HEK293T (cell line): ENCODE measurements around the gene TPRA1.

ENCODE experiments used
- CTCF ChIA-PET: fragments of 350-600 bp; formaldehyde crosslinking; extraction: SDS; loops from one replicate; lab custom pipeline; 2021; ENCODE audit warnings: antibody characterized with exemption, inconsistent platforms; lab: Yijun Ruan, JAX
- POLR2A ChIA-PET: fragments of 350-600 bp; formaldehyde crosslinking; extraction: SDS; loops from one replicate; lab custom pipeline; 2020; ENCODE audit warnings: antibody characterized with exemption, inconsistent platforms; lab: Yijun Ruan, JAX
- DNase-seq: peaks from one replicate; pipeline ENCODE4 v3.0.0; 2012; ENCODE audit warnings: mixed read lengths; ENCODE audit errors: extremely low spot score
- ARNT ChIP-seq: fragments of 450-650 bp; IDR thresholded peaks from 2 replicates; pipeline ENCODE4 v1.6.1; 2017; ENCODE audit warnings: mild to moderate bottlenecking
- BHLHE40 ChIP-seq: fragments of 450-650 bp; IDR thresholded peaks from 2 replicates; pipeline ENCODE4 v1.6.1; 2016; ENCODE audit warnings: mild to moderate bottlenecking, moderate library complexity, borderline replicate concordance
- CTBP1 ChIP-seq: fragments of 450-650 bp; IDR thresholded peaks from 2 replicates; pipeline ENCODE4 v1.6.1; 2016; ENCODE audit warnings: borderline replicate concordance
- ELF4 ChIP-seq: fragments of 450-650 bp; IDR thresholded peaks from 2 replicates; pipeline ENCODE4 v1.6.1; 2017; ENCODE audit warnings: antibody characterized with exemption
- FOXA1 ChIP-seq: fragments of 450-650 bp; IDR thresholded peaks from 2 replicates; pipeline ENCODE4 v1.6.1; 2016; ENCODE audit warnings: mild to moderate bottlenecking
- FOXK2 ChIP-seq: fragments of 450-650 bp; IDR thresholded peaks from 2 replicates; pipeline ENCODE4 v1.6.1; 2016; ENCODE audit warnings: mild to moderate bottlenecking
- FOXM1 ChIP-seq: fragments of 450-650 bp; IDR thresholded peaks from 2 replicates; pipeline ENCODE4 v1.6.1; 2017; ENCODE audit warnings: mild to moderate bottlenecking, borderline replicate concordance
- HDGF ChIP-seq: fragments of 450-650 bp; IDR thresholded peaks from 2 replicates; pipeline ENCODE4 v1.6.1; 2017; ENCODE audit warnings: antibody characterized with exemption, borderline replicate concordance
- L3MBTL2 ChIP-seq: fragments of 450-650 bp; conservative IDR thresholded peaks from 2 replicates; pipeline ENCODE4 v1.6.1; 2016; ENCODE audit warnings: mild to moderate bottlenecking
- LEF1 ChIP-seq: fragments of 450-650 bp; IDR thresholded peaks from 2 replicates; pipeline ENCODE4 v1.6.1; 2017; ENCODE audit warnings: mild to moderate bottlenecking, borderline replicate concordance
- NFRKB ChIP-seq: fragments of 450-650 bp; IDR thresholded peaks from 2 replicates; pipeline ENCODE4 v1.6.1; 2016; ENCODE audit warnings: mild to moderate bottlenecking, moderate library complexity
- SP1 ChIP-seq: fragments of 450-650 bp; IDR thresholded peaks from 2 replicates; pipeline ENCODE4 v1.6.1; 2017
- SUZ12 ChIP-seq: fragments of 450-650 bp; IDR thresholded peaks from 2 replicates; pipeline ENCODE4 v1.6.1; 2016; ENCODE audit warnings: mild to moderate bottlenecking
- TARDBP ChIP-seq: fragments of 450-650 bp; IDR thresholded peaks from 2 replicates; pipeline ENCODE4 v1.6.1; 2016
- ZNF384 ChIP-seq: fragments of 450-650 bp; IDR thresholded peaks from 2 replicates; pipeline ENCODE4 v1.6.1; 2016
- TF ChIP-seq, protein P1 (sequence below): fragments of 450-650 bp; IDR thresholded peaks from 2 replicates; pipeline ENCODE4 v1.6.1; 2016

TPRA1 gene

GRCh38 chr3:127536830-127537812, 53.4 kb downstream of the TPRA1 start:
- CTCF ChIA-PET = interaction anchor here (1.1 kb wide), 1 partner anchor 8 kb away, joined by 6 read pairs; no protein-coding TSS in a partner anchor
- POLR2A ChIA-PET = no interaction called here
- DNase-seq = no peak
- TF ChIP-seq TARDBP = no peak
- TF ChIP-seq FOXK2 = no peak
- TF ChIP-seq, protein P1, sequence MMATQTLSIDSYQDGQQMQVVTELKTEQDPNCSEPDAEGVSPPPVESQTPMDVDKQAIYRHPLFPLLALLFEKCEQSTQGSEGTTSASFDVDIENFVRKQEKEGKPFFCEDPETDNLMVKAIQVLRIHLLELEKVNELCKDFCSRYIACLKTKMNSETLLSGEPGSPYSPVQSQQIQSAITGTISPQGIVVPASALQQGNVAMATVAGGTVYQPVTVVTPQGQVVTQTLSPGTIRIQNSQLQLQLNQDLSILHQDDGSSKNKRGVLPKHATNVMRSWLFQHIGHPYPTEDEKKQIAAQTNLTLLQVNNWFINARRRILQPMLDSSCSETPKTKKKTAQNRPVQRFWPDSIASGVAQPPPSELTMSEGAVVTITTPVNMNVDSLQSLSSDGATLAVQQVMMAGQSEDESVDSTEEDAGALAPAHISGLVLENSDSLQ = no peak
- no peak for TF ChIP-seq FOXM1
- no peak for TF ChIP-seq NFRKB
- TF ChIP-seq HDGF = no peak
- TF ChIP-seq SP1 = no peak
- no peak for TF ChIP-seq BHLHE40
- TF ChIP-seq SUZ12 = no peak
- no peak for TF ChIP-seq LEF1
- no peak for TF ChIP-seq L3MBTL2
- TF ChIP-seq ELF4 = no peak
- no peak for TF ChIP-seq CTBP1
- TF ChIP-seq ZNF384 = no peak
- TF ChIP-seq FOXA1 = no peak
- no peak for TF ChIP-seq ARNT

- ChIA-PET CTCF (interaction anchor here (1.1 to 1.5 kb wide), 2 partner anchors 8 to 9 kb away, joined by 3 to 6 read pairs; no protein-coding TSS in a partner anchor), POLR2A (no interaction called here)
- TF ChIP-seq CTBP1 (no peak), FOXA1 (no peak), L3MBTL2 (no peak), HDGF (no peak), ELF4 (no peak), LEF1 (no peak), BHLHE40 (no peak), ARNT (no peak), TARDBP (no peak), ZNF384 (no peak), FOXK2 (no peak), FOXM1 (no peak), SUZ12 (no peak), SP1 (no peak), NFRKB (no peak)
- TF ChIP-seq, protein P1 = no peak
- no peak for DNase-seq
Measured at GRCh38 chr3:127535901-127536829, 54.4 kb downstream of the TPRA1 start.

GRCh38 chr3:127535106-127535785, 55.3 kb downstream of the TPRA1 start:
- ChIA-PET POLR2A (no interaction called here), CTCF (interaction anchor here (1.5 kb wide), 1 partner anchor 8 kb away, joined by 3 read pairs; no protein-coding TSS in a partner anchor)
- TF ChIP-seq HDGF (no peak), SP1 (no peak), FOXK2 (no peak), ZNF384 (no peak), TARDBP (no peak), ELF4 (no peak), FOXM1 (no peak), ARNT (no peak)
- no peak for DNase-seq

- POLR2A ChIA-PET = no interaction called here
- CTCF ChIA-PET = no interaction called here
- TF ChIP-seq FOXM1 = no peak
- TF ChIP-seq SUZ12 = no peak
- TF ChIP-seq CTBP1 = no peak
- no peak for TF ChIP-seq ARNT
- DNase-seq = no peak
Measured at GRCh38 chr3:127534564-127534963, 56.0 kb downstream of the TPRA1 start.

- no peak for DNase-seq
- POLR2A ChIA-PET = no interaction called here
- TF ChIP-seq ZNF384 (no peak), HDGF (no peak), SUZ12 (no peak), SP1 (no peak), TARDBP (no peak), L3MBTL2 (no peak), CTBP1 (no peak), BHLHE40 (no peak)
- CTCF ChIA-PET = no interaction called here
Measured at GRCh38 chr3:127534161-127534451, 56.4 kb downstream of the TPRA1 start.
